Stimulated activated naive CD8-positive, alpha-beta T cell treated with anti-CD3 and anti-CD28 coated beads, Interleukin-15, amount 100 ng/mL, for 72 hours (primary cell): ENCODE results near the gene UCHL3.
A peak's percentile ranks its signal among the peaks of the same experiment; 100 is the strongest.
"Not testable (repeated sequence)": the region's sequence is repeated elsewhere in the genome, so short reads cannot be mapped to it uniquely, and the experiment has no call there.

ENCODE experiments used
- ATAC-seq: fragments of 150-1000 bp; cut with Tn5 transposase; 2 replicates; pipeline ENCODE4 v1.10.0; 2021; ENCODE audit warnings: mild to moderate bottlenecking, moderate library complexity
- DNase-seq, 2 donors: peaks; one replicate each; pipeline ENCODE4 v3.0.0; 2021 to 2022
- H3K27ac Mint-ChIP-seq, 2 donors: one replicate each; pipeline ENCODE4 v1.8.0; 2022; ENCODE audit warnings: mild to moderate bottlenecking in 2 of 2, mixed read lengths in 2 of 2, moderate library complexity in 2 of 2
- H3K27me3 Mint-ChIP-seq: one replicate; pipeline ENCODE4 v1.8.0; 2022; ENCODE audit warnings: mixed read lengths
- H3K4me1 Mint-ChIP-seq: one replicate; pipeline ENCODE4 v1.8.0; 2022; ENCODE audit warnings: mild to moderate bottlenecking, mixed read lengths
- H3K4me3 Mint-ChIP-seq, 2 donors: one replicate each; pipeline ENCODE4 v1.8.0; 2022; ENCODE audit warnings: mild to moderate bottlenecking in 2 of 2, mixed read lengths in 2 of 2, moderate library complexity in 1 of 2
- H3K9me3 Mint-ChIP-seq, 2 donors: one replicate each; pipeline ENCODE4 v1.8.0; 2022; ENCODE audit warnings: mixed read lengths in 2 of 2

The UCHL3 gene

DNA sequence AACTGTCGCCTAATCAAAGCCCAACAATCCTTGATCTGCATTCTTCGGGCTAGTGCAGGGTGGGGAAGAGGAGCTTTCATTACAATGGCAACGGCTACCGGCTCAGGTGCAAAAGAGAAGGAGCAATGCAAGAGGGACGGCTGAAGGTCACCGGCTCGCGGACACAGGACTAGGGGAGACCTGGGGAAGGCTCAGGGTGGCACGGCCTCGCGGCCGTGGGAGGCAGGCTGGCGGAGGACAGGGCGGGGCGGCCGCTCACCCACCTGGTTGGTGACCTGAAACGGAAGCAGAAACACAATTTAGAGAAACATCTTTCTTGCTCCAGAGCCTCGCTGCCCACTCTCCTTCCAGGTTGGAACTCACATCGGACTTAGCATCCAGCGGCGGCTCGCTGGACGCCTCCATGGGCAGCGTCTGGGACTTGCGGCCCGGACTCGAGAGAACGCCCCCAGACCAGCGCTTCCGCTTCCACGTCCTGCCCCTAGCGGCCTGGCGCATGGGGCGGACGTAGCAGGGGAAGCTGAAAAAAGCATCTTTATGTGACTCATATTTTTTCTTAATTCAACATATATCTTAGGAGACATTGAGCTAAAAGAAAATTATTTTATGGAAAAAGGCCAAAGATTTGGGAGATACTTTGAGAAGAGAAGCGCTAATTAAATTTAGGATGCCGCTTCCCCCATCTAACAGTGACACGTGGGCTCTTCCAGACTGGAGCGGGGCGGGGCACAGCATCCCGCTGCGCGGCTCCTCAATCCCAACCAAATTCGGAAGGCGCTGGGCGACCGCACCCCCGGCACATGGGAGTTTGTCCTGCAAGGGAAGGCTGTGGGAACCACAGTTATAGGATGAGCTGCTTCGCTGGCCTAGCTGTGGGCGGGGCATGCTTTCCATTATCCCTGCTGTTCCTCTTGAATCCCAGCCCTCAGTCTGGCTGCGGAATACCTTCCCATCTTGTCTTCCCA is 11.9 kb upstream of the UCHL3 start, which contains the start of gene COMMD6:
TSS of gene COMMD6 (minus strand) at position 441 of the 965 bp plus-strand sequence. CDS start at position 405, 36 bp downstream.
- peak; percentile 66 to 68 for DNase-seq
- H3K27me3 Mint-ChIP-seq = no peaks in the 10 kb centered on the region
- peaks cover 35% of the 10 kb centered on the region for H3K4me1 Mint-ChIP-seq

DNA sequence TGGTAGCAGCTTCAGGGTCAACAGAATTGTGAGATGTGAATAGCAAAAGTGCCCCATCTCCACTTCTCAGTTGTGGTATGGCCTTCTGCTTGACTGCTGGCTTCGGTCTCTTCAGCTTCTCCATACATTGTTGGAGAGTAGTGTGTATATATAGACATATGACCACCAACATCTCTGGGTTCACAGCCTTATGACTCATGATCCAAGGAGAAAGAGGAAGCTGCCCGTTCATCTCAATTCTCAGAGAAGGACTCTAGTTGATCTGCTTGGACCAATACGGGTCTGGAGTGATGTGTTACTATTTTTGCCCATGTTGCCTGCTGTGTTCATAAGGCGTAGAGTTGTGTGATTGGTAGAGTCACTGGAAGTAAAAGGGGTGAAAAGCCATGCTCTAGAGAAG is 8.3 kb upstream of the UCHL3 start:
- no peaks in the 10 kb centered on the region for H3K9me3 Mint-ChIP-seq
- H3K4me3 Mint-ChIP-seq = no peak overlapping the region
- no peaks in the 10 kb centered on the region for H3K27me3 Mint-ChIP-seq
- H3K4me1 Mint-ChIP-seq = peaks cover 11% of the 10 kb centered on the region
- ATAC-seq = no peak
- DNase-seq = no peak
- H3K27ac Mint-ChIP-seq = no peak overlapping the region

More for the DNA sequence above, 11.9 kb upstream of the UCHL3 start, which contains the start of gene COMMD6:
- peak; percentile 94 for ATAC-seq
- H3K27ac Mint-ChIP-seq = peak within 1 kb of the TSS; percentile 95 to 98
- H3K9me3 Mint-ChIP-seq = no peaks in the 10 kb centered on the region
- H3K4me3 Mint-ChIP-seq = peak within 1 kb of the TSS; percentile 92 to 99

DNA sequence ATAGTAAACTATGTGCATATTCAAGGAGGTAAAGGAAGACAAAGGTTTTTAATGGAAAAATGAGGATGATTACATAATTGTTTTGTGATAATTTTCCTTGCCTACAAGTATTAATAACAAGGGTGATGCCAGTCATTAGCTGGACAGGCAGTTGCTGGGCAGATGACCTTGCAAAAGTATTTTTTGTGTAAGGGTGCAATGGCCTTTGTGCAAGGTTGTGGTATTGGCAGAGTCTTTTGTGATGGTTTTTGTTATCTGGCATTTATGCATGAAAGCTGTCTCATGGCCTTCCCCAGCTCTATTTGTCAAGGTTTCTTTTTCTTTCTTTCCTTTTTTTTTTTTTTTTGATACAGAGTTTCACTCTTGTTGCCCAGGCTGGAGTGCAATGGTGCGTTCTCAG is 7.6 kb upstream of the UCHL3 start:
- peaks cover 6% of the 10 kb centered on the region for H3K4me1 Mint-ChIP-seq
- no peaks in the 10 kb centered on the region for H3K27me3 Mint-ChIP-seq
- DNase-seq (no peak), ATAC-seq (no peak)
- no peak overlapping the region for H3K4me3 Mint-ChIP-seq
- H3K9me3 Mint-ChIP-seq = no peaks in the 10 kb centered on the region
- no peak overlapping the region for H3K27ac Mint-ChIP-seq

DNA sequence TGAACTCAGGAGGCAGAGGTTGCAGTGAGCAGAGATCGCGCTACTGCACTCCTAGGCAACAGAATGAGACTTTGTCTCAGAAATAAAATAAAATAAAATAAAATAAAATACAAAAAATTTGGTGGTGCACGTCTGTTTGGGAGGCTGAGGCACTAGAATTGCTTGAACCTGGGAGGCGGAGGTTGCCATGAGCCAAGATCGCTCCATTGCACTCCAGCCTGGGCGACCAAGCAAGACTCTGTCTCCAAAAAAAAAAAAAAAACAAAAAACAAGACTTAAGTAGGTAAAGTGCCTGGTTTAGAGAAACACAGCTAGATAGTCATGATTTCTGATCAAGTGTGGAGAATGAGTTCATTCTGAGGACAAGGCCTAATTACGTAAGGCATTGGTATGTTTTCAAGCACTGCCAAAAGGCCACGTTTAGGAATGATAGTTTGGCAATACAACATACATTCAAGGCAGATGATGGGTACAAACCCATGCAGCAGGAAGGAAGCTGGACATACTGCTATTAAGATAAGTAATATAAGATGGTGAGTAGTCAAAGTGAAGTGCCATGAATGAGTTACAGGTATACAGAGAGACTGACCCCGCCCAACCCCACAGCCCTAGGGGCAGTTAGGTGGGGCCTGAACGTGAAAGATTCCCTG is 4.8 kb upstream of the UCHL3 start:
- H3K4me3 Mint-ChIP-seq = no peak overlapping the region
- H3K4me1 Mint-ChIP-seq = peaks cover 16% of the 10 kb centered on the region
- no peak overlapping the region for H3K27ac Mint-ChIP-seq
- H3K9me3 Mint-ChIP-seq = no peaks in the 10 kb centered on the region
- no peak for DNase-seq
- no peak for ATAC-seq
- H3K27me3 Mint-ChIP-seq = no peaks in the 10 kb centered on the region

DNA sequence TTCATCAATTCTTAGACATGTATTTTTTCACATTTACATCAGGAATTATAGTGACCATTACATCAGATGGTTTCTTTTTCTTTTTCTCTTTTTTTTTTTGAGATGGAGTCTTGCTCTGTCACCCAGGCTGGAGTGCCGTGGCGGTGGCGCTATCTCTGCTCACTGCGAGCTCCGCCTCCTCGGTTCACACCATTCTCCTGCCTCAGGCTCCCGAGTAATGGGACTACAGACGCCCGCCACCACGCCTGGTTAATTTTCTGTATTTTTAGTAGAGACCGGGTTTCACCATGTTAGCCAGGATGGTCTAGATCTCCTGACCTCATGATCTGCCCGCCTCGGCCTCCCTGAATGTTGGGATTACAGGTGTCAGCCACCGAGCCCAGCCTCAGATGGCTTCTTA is 4.2 kb upstream of the UCHL3 start:
- not testable (repeated sequence) for ATAC-seq, DNase-seq, H3K27me3 Mint-ChIP-seq, H3K9me3 Mint-ChIP-seq, H3K4me3 Mint-ChIP-seq, H3K27ac Mint-ChIP-seq
- peaks cover 19% of the 10 kb centered on the region for H3K4me1 Mint-ChIP-seq

DNA sequence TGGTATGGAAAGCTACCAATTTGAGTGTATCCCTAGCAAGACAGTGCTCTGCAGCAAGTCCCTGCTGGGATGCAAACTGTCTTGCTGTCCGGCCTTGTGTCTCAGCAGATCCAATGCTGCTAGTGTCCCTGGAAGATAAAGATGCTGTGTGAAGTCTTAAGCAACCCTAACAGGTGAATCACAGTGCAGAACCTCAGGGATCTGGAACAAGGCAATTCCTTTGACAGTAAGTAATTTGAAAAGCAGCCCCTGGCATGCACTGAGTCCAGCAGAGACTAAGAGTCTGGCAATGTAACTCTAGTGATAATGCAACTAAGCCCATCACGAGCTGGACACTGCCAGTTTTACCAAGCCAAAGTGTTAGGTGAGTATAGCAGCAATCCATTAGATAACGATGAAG is 1.7 kb upstream of the UCHL3 start:
- H3K9me3 Mint-ChIP-seq = no peaks in the 10 kb centered on the region
- no peaks in the 10 kb centered on the region for H3K27me3 Mint-ChIP-seq
- no peak for DNase-seq
- no peak for ATAC-seq
- H3K4me3 Mint-ChIP-seq = no peak overlapping the region
- no peak overlapping the region for H3K27ac Mint-ChIP-seq
- peaks cover 37% of the 10 kb centered on the region for H3K4me1 Mint-ChIP-seq

DNA sequence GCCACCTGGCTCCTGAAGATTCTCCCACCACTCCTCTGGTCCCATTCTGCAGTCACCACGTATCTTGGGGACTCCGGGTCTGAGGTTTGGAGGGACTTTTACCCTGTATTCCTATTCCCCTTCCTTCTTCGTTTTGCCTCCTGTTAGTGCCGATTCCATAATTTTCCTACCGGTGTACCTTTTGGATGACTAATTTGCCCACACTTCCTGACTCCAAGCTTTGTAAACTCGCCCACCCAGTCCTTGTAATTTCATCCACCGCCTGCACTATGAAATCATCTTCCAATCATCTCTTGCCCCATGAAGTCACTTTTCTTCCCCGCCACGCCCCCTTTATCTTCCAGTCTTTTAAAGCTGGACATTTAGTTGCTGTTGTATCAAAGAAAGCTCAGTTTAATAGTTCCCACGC is 572 bp downstream of the UCHL3 start:
- peak overlapping the region; percentile 100 for H3K27ac Mint-ChIP-seq
- H3K27me3 Mint-ChIP-seq = no peaks in the 10 kb centered on the region
- H3K4me1 Mint-ChIP-seq = peaks cover 59% of the 10 kb centered on the region
- ATAC-seq (peak; percentile 2), DNase-seq (peak in 1 of 2 donors; percentile 27)
- peak overlapping the region; percentile 87 to 99 for H3K4me3 Mint-ChIP-seq
- H3K9me3 Mint-ChIP-seq = no peaks in the 10 kb centered on the region

DNA sequence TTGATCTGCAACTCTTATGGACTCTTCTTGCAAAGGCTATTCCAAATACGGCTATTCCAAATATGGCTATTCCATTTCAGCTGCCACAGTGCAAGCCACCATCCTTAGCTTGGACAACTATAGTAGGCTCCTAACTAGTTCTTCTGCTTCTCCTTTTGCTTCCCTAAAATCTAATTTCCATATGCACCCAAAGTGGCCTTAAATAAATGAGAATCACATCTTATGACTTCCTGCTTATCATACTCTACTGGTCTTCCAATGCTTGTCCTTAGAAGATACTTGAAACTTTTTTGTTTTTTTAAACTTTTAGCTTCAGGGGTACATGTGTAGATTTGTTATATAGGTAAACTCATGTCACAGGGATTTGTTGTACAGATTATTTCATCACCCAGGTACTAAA is 4.9 kb downstream of the UCHL3 start:
- no peaks in the 10 kb centered on the region for H3K9me3 Mint-ChIP-seq
- DNase-seq (no peak), ATAC-seq (no peak)
- H3K4me3 Mint-ChIP-seq = no peak overlapping the region
- peaks cover 63% of the 10 kb centered on the region for H3K4me1 Mint-ChIP-seq
- no peak overlapping the region for H3K27ac Mint-ChIP-seq
- no peaks in the 10 kb centered on the region for H3K27me3 Mint-ChIP-seq

DNA sequence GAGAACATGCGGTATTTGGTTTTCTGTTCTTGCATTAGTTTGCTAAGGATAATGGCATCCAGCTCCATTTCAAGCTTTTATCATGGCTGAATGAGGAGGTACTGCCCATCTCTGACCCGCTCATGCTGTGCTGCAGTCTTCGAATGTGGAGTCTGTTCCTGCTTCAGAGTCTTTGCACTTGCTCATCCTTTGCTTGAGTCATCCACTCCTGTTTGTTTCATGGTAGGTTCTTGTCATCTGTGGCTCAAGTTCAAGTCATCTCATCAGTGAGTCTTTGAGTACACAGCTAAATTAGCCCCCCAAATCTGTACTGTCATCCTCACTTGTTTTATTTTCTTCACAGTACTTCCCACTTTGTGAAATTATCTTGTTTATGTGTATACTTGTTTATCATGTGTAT is 5.4 kb downstream of the UCHL3 start:
- H3K4me1 Mint-ChIP-seq = peaks cover 63% of the 10 kb centered on the region
- ATAC-seq = peak; percentile 61
- no peak overlapping the region for H3K27ac Mint-ChIP-seq
- H3K27me3 Mint-ChIP-seq = no peaks in the 10 kb centered on the region
- no peaks in the 10 kb centered on the region for H3K9me3 Mint-ChIP-seq
- H3K4me3 Mint-ChIP-seq = no peak overlapping the region
- DNase-seq = no peak

DNA sequence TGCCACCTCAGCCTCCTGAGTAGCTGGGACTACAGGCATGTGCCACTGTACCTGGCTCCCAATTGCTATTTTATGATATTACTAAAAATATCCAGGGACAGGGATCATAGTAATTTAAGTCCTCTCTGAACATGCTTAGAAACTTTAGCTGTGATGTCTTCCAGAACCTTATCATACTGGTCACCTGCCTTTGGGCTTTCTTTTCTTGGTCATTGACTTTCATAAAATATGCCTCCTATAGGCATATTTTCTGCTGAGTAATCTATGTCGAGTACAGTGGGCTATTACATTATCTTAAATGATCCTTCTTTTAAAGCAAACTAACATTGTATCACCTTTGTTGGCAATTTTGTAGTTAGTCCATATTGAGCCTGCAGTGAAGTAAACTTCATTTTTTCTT is 6.2 kb downstream of the UCHL3 start:
- H3K4me3 Mint-ChIP-seq = no peak overlapping the region
- ATAC-seq (no peak), DNase-seq (no peak)
- no peaks in the 10 kb centered on the region for H3K9me3 Mint-ChIP-seq
- H3K27ac Mint-ChIP-seq = no peak overlapping the region
- peaks cover 55% of the 10 kb centered on the region for H3K4me1 Mint-ChIP-seq
- no peaks in the 10 kb centered on the region for H3K27me3 Mint-ChIP-seq

DNA sequence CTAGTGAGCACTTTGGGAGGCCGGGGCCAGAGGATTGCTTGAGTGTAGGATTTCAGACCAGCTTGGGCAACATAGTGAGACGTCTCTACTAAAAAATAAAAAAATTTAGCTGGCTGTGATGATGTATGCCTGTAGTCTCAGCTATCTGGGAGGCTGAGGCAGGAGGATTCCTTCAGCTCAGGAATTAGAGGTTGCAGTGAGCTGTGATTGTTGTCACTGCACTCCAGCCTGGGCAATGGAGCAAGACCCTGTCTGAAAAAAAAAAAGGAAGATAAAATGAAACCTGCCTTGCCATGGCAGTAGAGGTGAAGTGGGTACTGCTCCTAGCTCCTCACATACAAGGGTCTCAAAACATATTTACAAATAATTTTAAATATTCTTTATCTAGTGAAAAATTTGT is 7.4 kb downstream of the UCHL3 start:
- H3K27me3 Mint-ChIP-seq = no peaks in the 10 kb centered on the region
- ATAC-seq (no peak), DNase-seq (no peak)
- peaks cover 46% of the 10 kb centered on the region for H3K4me1 Mint-ChIP-seq
- no peak overlapping the region for H3K27ac Mint-ChIP-seq
- no peaks in the 10 kb centered on the region for H3K9me3 Mint-ChIP-seq
- no peak overlapping the region for H3K4me3 Mint-ChIP-seq

DNA sequence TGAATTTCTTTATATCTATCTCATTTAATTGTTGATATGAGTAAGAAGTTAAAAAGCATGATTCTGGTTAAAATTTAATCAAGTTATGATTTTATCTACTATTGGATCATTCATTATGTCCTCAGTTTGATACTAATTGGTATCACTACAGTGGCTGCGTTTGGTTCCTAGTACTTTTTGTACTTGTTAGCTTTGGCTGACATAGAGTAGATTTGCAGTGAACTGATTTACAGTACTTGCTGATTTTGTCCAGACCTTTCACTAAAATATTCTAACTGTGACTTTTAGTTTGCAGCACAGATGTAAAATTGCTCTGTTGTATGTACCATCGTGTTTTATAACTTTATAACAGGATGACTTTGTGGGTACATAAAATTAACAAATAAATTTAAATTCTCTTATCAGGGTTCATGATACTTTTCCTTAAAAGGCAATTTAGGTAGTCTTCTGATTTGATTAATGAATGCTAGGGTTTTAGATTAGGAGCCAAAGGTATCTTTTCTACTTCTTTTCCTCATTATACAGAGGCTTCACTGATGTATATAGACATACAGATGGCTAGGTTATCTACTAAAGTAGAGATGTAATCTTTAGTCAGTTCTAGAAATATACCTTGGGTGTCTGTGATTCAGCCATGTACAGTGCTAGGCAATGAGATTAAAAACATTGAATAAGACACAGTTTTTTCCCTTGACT is 8.7 kb downstream of the UCHL3 start:
- Mint-ChIP-seq H3K9me3 (no peaks in the 10 kb centered on the region), H3K4me1 (peaks cover 38% of the 10 kb centered on the region), H3K27ac (peak overlapping the region in 1 of 2 donors; percentile 18), H3K27me3 (no peaks in the 10 kb centered on the region), H3K4me3 (no peak overlapping the region)
- ATAC-seq (no peak), DNase-seq (no peak)

DNA sequence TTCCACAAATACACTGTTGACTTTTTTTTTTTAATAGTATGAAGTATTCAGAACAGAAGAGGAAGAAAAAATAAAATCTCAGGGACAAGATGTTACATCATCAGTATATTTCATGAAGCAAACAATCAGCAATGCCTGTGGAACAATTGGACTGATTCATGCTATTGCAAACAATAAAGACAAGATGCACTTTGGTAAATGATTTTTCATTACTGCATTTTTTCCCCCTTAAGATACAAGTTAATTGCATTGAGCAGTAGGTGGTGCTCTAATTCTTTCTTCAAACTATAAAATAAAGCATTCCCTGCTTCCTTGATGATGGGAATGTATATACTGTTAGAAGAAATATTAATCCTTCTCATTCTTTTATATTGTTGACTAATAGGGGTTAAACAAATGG is 17.1 kb downstream of the UCHL3 start:
- Mint-ChIP-seq H3K4me3 (no peak overlapping the region), H3K4me1 (no peaks in the 10 kb centered on the region), H3K27ac (no peak overlapping the region), H3K9me3 (no peaks in the 10 kb centered on the region), H3K27me3 (no peaks in the 10 kb centered on the region)
- no peak for ATAC-seq
- no peak for DNase-seq

DNA sequence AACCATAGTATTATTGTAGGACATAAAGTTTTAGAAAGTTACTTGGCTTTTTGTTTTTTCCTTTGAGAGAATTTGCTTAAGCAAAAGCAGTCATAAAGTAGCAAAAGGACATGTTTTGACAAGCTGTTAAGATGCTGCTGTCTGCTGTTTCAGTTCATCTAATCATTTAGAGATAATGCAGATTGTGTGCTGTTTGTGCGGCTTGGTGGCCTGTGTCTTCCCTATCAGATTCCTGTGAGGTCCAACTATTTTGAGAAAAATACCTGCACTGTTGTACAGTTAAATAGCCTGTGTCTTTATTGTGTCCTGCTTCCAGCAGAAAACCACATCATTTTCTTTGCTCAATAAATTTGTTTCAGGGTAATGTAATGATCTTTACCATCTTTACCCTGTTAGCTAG is 20.0 kb downstream of the UCHL3 start:
- no peak for DNase-seq
- no peak overlapping the region for H3K27ac Mint-ChIP-seq
- ATAC-seq = no peak

DNA sequence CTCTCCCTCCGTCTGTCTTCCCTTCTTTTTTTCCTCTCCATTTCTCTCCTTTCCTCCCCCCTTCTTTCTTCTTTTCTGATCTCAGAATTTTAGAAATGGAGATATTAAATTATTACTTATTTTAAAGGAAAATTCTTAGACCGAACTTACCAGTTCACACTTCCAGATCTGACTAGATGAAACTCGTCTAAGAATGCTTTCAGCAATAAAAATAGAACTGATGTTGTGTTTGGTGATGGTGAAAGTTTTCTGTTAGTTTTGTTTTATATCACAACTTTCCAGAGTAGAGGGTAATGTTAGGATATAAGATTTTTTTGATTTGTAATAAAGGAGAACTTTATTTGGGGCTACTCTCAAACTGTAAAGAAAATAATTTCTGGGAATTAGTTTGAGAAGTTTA is 29.9 kb downstream of the UCHL3 start:
- no peak for ATAC-seq
- no peak overlapping the region for H3K27ac Mint-ChIP-seq

More for the DNA sequence above, 20.0 kb downstream of the UCHL3 start:
- Mint-ChIP-seq H3K4me1 (no peaks in the 10 kb centered on the region), H3K4me3 (no peak overlapping the region), H3K27me3 (no peaks in the 10 kb centered on the region), H3K9me3 (no peaks in the 10 kb centered on the region)

More for the DNA sequence above, 29.9 kb downstream of the UCHL3 start:
- Mint-ChIP-seq H3K4me1 (peaks cover 8% of the 10 kb centered on the region), H3K27me3 (no peaks in the 10 kb centered on the region), H3K4me3 (peak overlapping the region in 1 of 2 donors; percentile 31), H3K9me3 (peaks cover under 1 to 11% of the 10 kb centered on the region in 2 donors)
- DNase-seq = no peak
